ENCODE measurements around the gene MINDY4.

The MINDY4 gene

DNA sequence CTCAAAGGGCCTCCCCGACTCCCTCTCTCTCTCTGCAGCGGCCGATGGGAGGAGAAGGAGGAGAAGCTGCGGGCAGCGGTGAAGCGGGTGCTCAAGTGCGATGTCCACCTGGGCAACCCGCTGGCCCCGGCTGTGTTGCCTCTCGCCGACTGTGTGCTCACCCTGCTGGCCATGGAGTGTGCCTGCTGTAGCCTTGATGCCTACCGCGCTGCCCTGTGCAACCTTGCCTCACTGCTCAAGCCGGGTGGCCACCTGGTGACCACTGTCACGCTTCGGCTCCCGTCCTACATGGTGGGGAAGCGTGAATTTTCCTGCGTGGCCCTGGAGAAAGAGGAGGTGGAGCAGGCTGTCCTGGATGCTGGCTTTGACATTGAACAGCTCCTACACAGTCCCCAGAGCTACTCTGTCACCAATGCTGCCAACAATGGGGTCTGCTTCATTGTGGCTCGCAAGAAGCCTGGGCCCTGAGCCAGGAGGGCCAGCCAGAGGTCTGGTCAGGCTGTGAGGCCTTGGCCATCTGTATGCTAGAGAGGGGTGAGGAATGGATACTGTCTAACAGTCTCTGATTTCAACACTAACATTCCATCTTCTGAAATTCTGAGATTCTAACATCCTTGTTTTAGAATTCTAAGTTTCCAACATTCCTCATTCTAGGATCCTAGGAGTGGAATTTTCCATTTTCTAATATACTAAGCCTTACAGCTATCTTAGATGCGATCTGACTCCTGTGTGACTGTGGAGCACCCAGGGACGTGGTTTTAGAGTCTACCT is 15.6 kb upstream of the MINDY4 start:
- Histone ChIP-seq H3K4me3 (replicated peaks; ENCODE audit: insufficient read depth, low read length) (no peak overlapping the region), H3K27ac (replicated peaks) (no peak overlapping the region), H3K27me3 (ENCODE audit: insufficient read depth, poor library complexity, severe bottlenecking) (peaks cover 2% of the 10 kb centered on the region)
- TF ChIP-seq POLR2AphosphoS5 (IDR thresholded peaks at IDR 0.05; ENCODE audit: low read depth) (no peak), SPI1 (IDR thresholded peaks at IDR 0.05; ENCODE audit: borderline replicate concordance, low read depth) (no peak), GABPA (IDR thresholded peaks at IDR 0.05; ENCODE audit: low read depth) (no peak)
- no peak for DNase-seq (ENCODE audit: low read depth in 1 of 2, low spot score in 1 of 2)

DNA sequence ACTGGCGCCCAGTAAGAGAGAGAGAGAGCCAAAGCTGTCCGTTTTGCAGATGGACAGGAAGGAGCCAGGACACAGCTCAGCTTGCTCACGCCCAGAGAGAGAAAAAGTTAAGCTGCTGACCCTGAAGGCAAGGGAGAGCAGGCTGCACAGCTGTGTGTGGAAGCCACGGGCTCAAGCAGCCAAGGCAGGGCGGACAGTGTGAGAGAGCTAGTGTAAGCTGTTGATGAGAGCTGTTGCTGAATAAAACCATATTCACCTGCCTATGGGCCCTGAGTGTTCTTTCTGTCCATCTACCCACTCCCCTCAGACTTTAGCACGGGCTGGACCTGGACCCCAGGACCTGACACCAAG is 13.9 kb upstream of the MINDY4 start:
- TF ChIP-seq, protein P1, sequence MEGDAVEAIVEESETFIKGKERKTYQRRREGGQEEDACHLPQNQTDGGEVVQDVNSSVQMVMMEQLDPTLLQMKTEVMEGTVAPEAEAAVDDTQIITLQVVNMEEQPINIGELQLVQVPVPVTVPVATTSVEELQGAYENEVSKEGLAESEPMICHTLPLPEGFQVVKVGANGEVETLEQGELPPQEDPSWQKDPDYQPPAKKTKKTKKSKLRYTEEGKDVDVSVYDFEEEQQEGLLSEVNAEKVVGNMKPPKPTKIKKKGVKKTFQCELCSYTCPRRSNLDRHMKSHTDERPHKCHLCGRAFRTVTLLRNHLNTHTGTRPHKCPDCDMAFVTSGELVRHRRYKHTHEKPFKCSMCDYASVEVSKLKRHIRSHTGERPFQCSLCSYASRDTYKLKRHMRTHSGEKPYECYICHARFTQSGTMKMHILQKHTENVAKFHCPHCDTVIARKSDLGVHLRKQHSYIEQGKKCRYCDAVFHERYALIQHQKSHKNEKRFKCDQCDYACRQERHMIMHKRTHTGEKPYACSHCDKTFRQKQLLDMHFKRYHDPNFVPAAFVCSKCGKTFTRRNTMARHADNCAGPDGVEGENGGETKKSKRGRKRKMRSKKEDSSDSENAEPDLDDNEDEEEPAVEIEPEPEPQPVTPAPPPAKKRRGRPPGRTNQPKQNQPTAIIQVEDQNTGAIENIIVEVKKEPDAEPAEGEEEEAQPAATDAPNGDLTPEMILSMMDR (IDR thresholded peaks at IDR 0.05; ENCODE audit: insufficient read depth, low read length): no peak
- TF ChIP-seq GABPA (IDR thresholded peaks at IDR 0.05; ENCODE audit: low read depth) (no peak), POLR2AphosphoS5 (IDR thresholded peaks at IDR 0.05; ENCODE audit: low read depth) (no peak), SPI1 (IDR thresholded peaks at IDR 0.05; ENCODE audit: borderline replicate concordance, low read depth) (no peak)
- TF ChIP-seq, protein P2, sequence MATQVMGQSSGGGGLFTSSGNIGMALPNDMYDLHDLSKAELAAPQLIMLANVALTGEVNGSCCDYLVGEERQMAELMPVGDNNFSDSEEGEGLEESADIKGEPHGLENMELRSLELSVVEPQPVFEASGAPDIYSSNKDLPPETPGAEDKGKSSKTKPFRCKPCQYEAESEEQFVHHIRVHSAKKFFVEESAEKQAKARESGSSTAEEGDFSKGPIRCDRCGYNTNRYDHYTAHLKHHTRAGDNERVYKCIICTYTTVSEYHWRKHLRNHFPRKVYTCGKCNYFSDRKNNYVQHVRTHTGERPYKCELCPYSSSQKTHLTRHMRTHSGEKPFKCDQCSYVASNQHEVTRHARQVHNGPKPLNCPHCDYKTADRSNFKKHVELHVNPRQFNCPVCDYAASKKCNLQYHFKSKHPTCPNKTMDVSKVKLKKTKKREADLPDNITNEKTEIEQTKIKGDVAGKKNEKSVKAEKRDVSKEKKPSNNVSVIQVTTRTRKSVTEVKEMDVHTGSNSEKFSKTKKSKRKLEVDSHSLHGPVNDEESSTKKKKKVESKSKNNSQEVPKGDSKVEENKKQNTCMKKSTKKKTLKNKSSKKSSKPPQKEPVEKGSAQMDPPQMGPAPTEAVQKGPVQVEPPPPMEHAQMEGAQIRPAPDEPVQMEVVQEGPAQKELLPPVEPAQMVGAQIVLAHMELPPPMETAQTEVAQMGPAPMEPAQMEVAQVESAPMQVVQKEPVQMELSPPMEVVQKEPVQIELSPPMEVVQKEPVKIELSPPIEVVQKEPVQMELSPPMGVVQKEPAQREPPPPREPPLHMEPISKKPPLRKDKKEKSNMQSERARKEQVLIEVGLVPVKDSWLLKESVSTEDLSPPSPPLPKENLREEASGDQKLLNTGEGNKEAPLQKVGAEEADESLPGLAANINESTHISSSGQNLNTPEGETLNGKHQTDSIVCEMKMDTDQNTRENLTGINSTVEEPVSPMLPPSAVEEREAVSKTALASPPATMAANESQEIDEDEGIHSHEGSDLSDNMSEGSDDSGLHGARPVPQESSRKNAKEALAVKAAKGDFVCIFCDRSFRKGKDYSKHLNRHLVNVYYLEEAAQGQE (IDR thresholded peaks at IDR 0.05; ENCODE audit: insufficient replicate concordance, low read depth): no peak
- peaks cover 6% of the 10 kb centered on the region for H3K27me3 ChIP-seq (ENCODE audit: insufficient read depth, poor library complexity, severe bottlenecking)
- DNase-seq (ENCODE audit: low read depth in 1 of 2, low spot score in 1 of 2): no peak
- no peak overlapping the region for H3K27ac ChIP-seq (replicated peaks)
- no peak overlapping the region for H3K4me3 ChIP-seq (replicated peaks; ENCODE audit: insufficient read depth, low read length)

DNA sequence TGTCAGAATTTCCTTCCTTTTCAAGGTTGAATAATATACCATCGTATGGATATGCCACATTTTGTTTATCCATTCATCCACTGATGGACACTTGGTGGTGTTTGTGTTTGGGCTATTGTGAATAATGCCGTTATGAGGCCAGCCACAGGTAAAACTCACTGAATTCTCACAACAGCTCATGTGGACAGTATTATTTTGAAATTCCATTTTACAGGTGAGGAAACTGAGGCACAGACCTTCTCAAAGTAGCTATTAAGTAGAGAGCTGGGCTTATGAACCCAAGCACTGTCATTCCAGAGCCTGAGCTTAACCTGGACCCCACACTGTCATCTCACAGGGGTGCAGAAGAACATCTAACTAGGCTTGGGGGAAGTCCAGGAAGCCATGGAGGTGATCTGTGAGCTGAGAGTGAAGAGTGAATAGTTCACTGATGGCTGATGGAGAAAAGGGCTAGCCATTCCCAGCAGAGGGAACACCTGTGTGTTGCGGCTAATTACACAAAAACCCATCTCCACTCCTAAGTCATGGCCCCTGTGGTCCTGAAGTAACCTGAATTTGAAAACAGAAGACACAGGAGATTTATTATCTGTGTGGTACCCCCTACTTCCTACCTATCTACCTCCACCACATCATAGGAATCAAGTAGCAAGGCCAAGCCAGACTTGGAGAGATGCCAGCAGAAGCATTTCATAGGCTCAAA is 10.6 kb upstream of the MINDY4 start:
- DNase-seq (ENCODE audit: low read depth in 1 of 2, low spot score in 1 of 2): no peak
- no peak for TF ChIP-seq GABPA (IDR thresholded peaks at IDR 0.05; ENCODE audit: low read depth)
- TF ChIP-seq, protein P2 (IDR thresholded peaks at IDR 0.05; ENCODE audit: insufficient replicate concordance, low read depth): no peak
- no peak for TF ChIP-seq SPI1 (IDR thresholded peaks at IDR 0.05; ENCODE audit: borderline replicate concordance, low read depth)
- TF ChIP-seq POLR2AphosphoS5 (IDR thresholded peaks at IDR 0.05; ENCODE audit: low read depth): no peak
- TF ChIP-seq, protein P1 (IDR thresholded peaks at IDR 0.05; ENCODE audit: insufficient read depth, low read length): no peak
- H3K4me3 ChIP-seq (replicated peaks; ENCODE audit: insufficient read depth, low read length): no peak overlapping the region
- peaks cover 6% of the 10 kb centered on the region for H3K27me3 ChIP-seq (ENCODE audit: insufficient read depth, poor library complexity, severe bottlenecking)
- H3K27ac ChIP-seq (replicated peaks): no peak overlapping the region

Data from HL-60 (cell line).